MM.1S (cell line): ENCODE results near the gene LTBR.

Source experiments
- DNase-seq: peaks from one replicate; pipeline ENCODE4 v3.0.0-alpha.2; 2015
- H2AFZ ChIP-seq: fragments of 300-600 bp; sonication (generic); 2 replicates; pipeline ENCODE4 v1.6.0; 2016; ENCODE audit warnings: antibody characterized with exemption, low read length
- H3F3A ChIP-seq: fragments of 300-600 bp; sonication (generic); 2 replicates; pipeline ENCODE4 v1.6.1; 2016; ENCODE audit warnings: mild to moderate bottlenecking, antibody characterized with exemption, low read length, moderate library complexity, mixed read lengths; ENCODE audit not compliant: insufficient read depth
- H3K27ac ChIP-seq: fragments of 300-600 bp; sonication (generic); 2 replicates; pipeline ENCODE4 v1.5.1; 2016; ENCODE audit warnings: mild to moderate bottlenecking, low read length
- H3K27me3 ChIP-seq: fragments of 300-600 bp; sonication (generic); replicated peaks from 2 replicates; pipeline ENCODE4 v1.6.0; 2016; ENCODE audit warnings: low read length; ENCODE audit not compliant: insufficient read depth
- H3K36me3 ChIP-seq: fragments of 300-600 bp; sonication (generic); replicated peaks from 2 replicates; pipeline ENCODE4 v1.6.1; 2016; ENCODE audit warnings: mild to moderate bottlenecking, low read length, mixed read lengths; ENCODE audit not compliant: insufficient read depth
- H3K4me1 ChIP-seq: fragments of 300-600 bp; sonication (generic); 2 replicates; pipeline ENCODE4 v1.6.1; 2016; ENCODE audit warnings: low read length, mixed read lengths
- H3K4me2 ChIP-seq: fragments of 300-600 bp; sonication (generic); 2 replicates; pipeline ENCODE4 v1.6.0; 2016; ENCODE audit warnings: low read depth, low read length
- H3K4me3 ChIP-seq: fragments of 300-600 bp; sonication (generic); 2 replicates; pipeline ENCODE4 v1.5.1; 2016; ENCODE audit warnings: low read length, mixed read lengths
- H3K79me2 ChIP-seq: fragments of 300-600 bp; sonication (generic); 2 replicates; pipeline ENCODE4 v1.6.1; 2016; ENCODE audit warnings: mixed run types, low read length, mixed read lengths
- H3K9ac ChIP-seq: fragments of 300-600 bp; sonication (generic); 2 replicates; pipeline ENCODE4 v1.6.1; 2016; ENCODE audit warnings: low read length, mixed read lengths
- H3K9me2 ChIP-seq: fragments of 300-600 bp; sonication (generic); replicated peaks from 2 replicates; pipeline ENCODE4 v1.6.1; 2016; ENCODE audit warnings: mild to moderate bottlenecking, low read length, mixed read lengths; ENCODE audit not compliant: insufficient read depth
- H3K9me3 ChIP-seq: fragments of 300-600 bp; sonication (generic); replicated peaks from 2 replicates; pipeline ENCODE4 v1.6.1; 2016; ENCODE audit warnings: mild to moderate bottlenecking, low read length, mixed read lengths; ENCODE audit not compliant: insufficient read depth
- H4K20me1 ChIP-seq: fragments of 300-600 bp; sonication (generic); 2 replicates; pipeline ENCODE4 v1.6.1; 2016; ENCODE audit warnings: mild to moderate bottlenecking, low read length, moderate library complexity, mixed read lengths; ENCODE audit not compliant: insufficient read depth
- EZH2 ChIP-seq: fragments of 300-600 bp; sonication (generic); optimal IDR thresholded peaks from 2 replicates; pipeline ENCODE3; 2017; ENCODE audit warnings: low read depth, mild to moderate bottlenecking, antibody characterized with exemption, low read length, mixed read lengths
- EZH2phosphoT487 ChIP-seq: fragments of 300-600 bp; sonication (generic); IDR thresholded peaks from 2 replicates; pipeline ENCODE4 v1.6.1; 2018; ENCODE audit warnings: antibody characterized with exemption, low read length
- TF ChIP-seq, protein P1 (sequence below): fragments of 300-600 bp; sonication (generic); IDR thresholded peaks from 2 replicates; pipeline ENCODE4 v1.5.1; 2016; ENCODE audit warnings: antibody characterized with exemption, low read length, mixed read lengths

LTBR gene

DNA sequence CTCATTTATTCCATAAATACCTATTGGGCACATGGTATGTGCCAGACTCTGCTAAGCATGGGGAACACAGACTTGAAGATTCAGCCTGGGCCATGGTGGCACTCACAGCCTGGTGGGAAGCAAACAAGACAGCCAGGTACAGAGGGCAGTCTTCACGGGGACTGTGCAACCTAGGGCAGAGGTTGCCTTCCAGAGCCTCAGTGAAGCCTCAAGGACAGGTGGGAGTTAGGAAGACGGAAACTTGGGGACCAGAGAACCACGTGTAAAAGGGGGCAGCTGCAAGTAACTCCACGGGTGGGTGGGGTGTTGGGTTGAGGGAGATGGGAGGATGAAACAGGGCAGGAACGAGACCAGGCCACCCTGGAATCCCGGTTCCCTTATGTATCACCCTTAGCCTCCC lies 980 bp upstream of the LTBR start:
- H3K9ac ChIP-seq: no peak overlapping the region
- no peak overlapping the region for H2AFZ ChIP-seq

DNA sequence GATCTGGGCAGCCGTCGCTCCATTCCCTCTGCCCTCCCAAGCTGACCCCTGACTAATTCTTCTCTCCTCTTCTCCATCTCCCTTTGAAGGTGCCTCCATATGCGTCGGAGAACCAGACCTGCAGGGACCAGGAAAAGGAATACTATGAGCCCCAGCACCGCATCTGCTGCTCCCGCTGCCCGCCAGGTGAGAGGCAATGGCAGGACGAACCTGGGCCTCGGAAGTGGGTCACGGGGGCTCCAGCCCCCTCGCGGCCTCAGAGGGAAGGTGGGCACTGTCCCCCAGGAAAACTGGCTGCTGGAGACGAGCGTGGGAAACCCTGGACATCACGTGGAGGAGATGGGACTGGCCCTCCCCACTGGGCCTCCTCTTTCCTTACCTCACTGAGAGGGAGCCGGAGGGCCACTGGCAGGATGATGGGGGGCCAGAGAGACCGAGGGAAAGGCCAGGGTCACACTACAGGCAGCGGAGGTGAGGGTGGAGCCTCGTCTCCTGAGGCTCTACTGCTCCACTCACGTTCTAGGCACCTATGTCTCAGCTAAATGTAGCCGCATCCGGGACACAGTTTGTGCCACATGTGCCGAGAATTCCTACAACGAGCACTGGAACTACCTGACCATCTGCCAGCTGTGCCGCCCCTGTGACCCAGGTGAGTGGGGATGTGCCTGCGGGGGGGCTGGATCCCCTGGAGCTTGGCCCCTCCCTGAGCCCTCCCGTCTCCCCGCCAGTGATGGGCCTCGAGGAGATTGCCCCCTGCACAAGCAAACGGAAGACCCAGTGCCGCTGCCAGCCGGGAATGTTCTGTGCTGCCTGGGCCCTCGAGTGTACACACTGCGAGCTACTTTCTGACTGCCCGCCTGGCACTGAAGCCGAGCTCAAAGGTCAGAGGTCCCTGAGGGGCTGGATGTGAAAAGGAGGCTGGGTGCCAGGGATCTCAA lies 806 bp downstream of the LTBR start:
- Histone ChIP-seq H3K79me2 (no peaks in the 10 kb centered on the region), H3K4me2 (peak overlapping the region; percentile 34; the same call in 1 of the 2 replicates), H3K4me3 (no peak overlapping the region), H3K9ac (no peak overlapping the region), H2AFZ (0 out of 2 replicates have a peak overlapping the region, but pooled peaks have one; percentile 15), H3K9me3 (no peaks in the 10 kb centered on the region), H3F3A (no peaks in the 10 kb centered on the region), H4K20me1 (no peaks in the 10 kb centered on the region), H3K27ac (no peak overlapping the region), H3K4me1 (no peaks in the 10 kb centered on the region), H3K27me3 (peaks cover 9% of the 10 kb centered on the region), H3K9me2 (no peaks in the 10 kb centered on the region), H3K36me3 (no peaks in the 10 kb centered on the region)
- no peak for TF ChIP-seq EZH2phosphoT487
- TF ChIP-seq EZH2: no peak
- no peak for DNase-seq

More for the DNA sequence above, 980 bp upstream of the LTBR start:
- Histone ChIP-seq H3K79me2 (no peaks in the 10 kb centered on the region), H3K4me3 (no peak overlapping the region), H3K36me3 (no peaks in the 10 kb centered on the region), H3K9me2 (no peaks in the 10 kb centered on the region), H3F3A (no peaks in the 10 kb centered on the region), H3K4me1 (no peaks in the 10 kb centered on the region), H3K9me3 (no peaks in the 10 kb centered on the region), H3K27me3 (peaks cover 9% of the 10 kb centered on the region), H3K4me2 (no peak overlapping the region), H4K20me1 (no peaks in the 10 kb centered on the region), H3K27ac (no peak overlapping the region)
- TF ChIP-seq, protein P1, sequence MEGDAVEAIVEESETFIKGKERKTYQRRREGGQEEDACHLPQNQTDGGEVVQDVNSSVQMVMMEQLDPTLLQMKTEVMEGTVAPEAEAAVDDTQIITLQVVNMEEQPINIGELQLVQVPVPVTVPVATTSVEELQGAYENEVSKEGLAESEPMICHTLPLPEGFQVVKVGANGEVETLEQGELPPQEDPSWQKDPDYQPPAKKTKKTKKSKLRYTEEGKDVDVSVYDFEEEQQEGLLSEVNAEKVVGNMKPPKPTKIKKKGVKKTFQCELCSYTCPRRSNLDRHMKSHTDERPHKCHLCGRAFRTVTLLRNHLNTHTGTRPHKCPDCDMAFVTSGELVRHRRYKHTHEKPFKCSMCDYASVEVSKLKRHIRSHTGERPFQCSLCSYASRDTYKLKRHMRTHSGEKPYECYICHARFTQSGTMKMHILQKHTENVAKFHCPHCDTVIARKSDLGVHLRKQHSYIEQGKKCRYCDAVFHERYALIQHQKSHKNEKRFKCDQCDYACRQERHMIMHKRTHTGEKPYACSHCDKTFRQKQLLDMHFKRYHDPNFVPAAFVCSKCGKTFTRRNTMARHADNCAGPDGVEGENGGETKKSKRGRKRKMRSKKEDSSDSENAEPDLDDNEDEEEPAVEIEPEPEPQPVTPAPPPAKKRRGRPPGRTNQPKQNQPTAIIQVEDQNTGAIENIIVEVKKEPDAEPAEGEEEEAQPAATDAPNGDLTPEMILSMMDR: no peak
- TF ChIP-seq EZH2phosphoT487: no peak
- TF ChIP-seq EZH2: no peak
- DNase-seq: no peak

DNA sequence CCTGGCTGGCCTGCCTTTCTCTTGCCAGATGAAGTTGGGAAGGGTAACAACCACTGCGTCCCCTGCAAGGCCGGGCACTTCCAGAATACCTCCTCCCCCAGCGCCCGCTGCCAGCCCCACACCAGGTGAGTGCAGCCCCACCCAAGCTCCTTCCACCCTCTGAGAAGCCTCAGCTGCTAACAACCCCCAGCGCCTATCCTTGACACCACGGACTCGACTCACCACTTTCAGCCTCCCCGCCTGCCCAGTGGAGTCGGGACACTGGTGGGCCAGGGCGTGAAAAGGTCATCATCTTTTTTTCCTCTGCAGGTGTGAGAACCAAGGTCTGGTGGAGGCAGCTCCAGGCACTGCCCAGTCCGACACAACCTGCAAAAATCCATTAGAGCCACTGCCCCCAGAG lies 2.1 kb downstream of the LTBR start:
- no peak overlapping the region for H3K4me2 ChIP-seq
- TF ChIP-seq, protein P1: no peak
- TF ChIP-seq EZH2phosphoT487 (no peak), EZH2 (no peak)
- H3F3A ChIP-seq: no peaks in the 10 kb centered on the region
- no peaks in the 10 kb centered on the region for H3K4me1 ChIP-seq
- no peak overlapping the region for H3K4me3 ChIP-seq
- no peak overlapping the region for H3K27ac ChIP-seq
- H4K20me1 ChIP-seq: no peaks in the 10 kb centered on the region
- no peak overlapping the region for H2AFZ ChIP-seq
- no peaks in the 10 kb centered on the region for H3K79me2 ChIP-seq
- DNase-seq: no peak
- no peak overlapping the region for H3K9ac ChIP-seq
- no peaks in the 10 kb centered on the region for H3K36me3 ChIP-seq
- H3K9me3 ChIP-seq: no peaks in the 10 kb centered on the region
- peaks cover 9% of the 10 kb centered on the region for H3K27me3 ChIP-seq
- no peaks in the 10 kb centered on the region for H3K9me2 ChIP-seq

DNA sequence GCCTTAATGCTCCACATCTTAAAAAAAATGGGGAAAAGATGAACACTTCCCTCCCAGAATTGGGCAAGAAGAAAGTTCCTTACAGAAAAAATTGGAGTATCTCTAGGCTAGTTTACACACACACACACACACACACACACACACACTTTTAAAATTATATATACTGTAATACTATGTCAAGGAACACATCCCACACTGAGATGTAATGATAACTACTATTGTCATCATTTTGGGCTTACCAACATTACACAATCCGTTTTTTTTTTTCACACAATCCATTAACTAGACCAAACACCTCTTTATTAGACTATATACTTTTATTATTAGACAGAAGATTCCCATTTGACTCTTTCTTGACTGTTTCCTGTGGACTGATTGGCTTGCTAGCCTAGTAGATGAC lies 2.5 kb downstream of the LTBR start:
- Histone ChIP-seq H3K9me3 (no peaks in the 10 kb centered on the region), H3K79me2 (no peaks in the 10 kb centered on the region), H2AFZ (no peak overlapping the region), H3K36me3 (no peaks in the 10 kb centered on the region), H3K4me1 (no peaks in the 10 kb centered on the region), H3K27me3 (peaks cover 9% of the 10 kb centered on the region), H3F3A (no peaks in the 10 kb centered on the region), H3K9me2 (no peaks in the 10 kb centered on the region), H3K4me3 (no peak overlapping the region), H3K4me2 (no peak overlapping the region), H4K20me1 (no peaks in the 10 kb centered on the region), H3K9ac (no peak overlapping the region), H3K27ac (no peak overlapping the region)
- DNase-seq: no peak
- TF ChIP-seq EZH2phosphoT487 (no peak), EZH2 (no peak)
- TF ChIP-seq, protein P1: no peak
